22Rv1 (cell line): ENCODE results near the gene SECTM1.

Experiments used
- H3K27ac ChIP-seq: fragments of 450-650 bp; 2 replicates; pipeline ENCODE4 v1.5.1; 2017
- CTCF ChIP-seq: fragments of 450-650 bp; IDR thresholded peaks from 2 replicates; pipeline ENCODE4 v1.5.1; 2017; ENCODE audit warnings: mild to moderate bottlenecking
- ZFX ChIP-seq: fragments of 450-650 bp; IDR thresholded peaks from 2 replicates; pipeline ENCODE4 v1.6.1; 2017; ENCODE audit warnings: antibody characterized with exemption, borderline replicate concordance

SECTM1 gene

DNA sequence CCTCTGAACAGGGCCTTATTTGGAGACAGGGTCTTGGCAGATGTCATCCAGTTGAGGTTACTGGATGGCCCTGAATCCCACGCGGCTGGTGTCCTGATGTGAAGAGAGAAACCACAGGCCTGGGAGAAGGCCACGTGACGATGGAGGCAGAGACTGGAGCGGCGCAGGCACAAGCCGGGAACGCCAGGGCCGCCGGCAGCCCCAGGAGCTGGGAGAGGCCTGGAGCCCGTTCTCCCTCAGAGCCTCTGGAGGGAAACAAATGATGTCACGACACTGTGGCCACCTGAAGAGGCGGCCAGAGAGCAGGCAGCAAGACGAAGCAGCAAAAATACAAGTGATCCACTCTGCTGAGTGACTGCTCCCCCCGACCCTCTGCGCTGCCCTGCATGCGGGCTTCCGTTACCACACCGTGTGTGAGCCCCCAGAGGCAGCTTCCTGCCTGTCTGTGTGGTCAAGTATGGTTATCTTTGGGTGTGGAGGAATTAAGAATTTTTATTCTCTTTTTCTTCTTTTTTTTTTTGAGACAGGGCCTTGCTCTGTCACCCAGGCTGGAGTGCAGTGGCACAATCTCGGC, 27.8 kb downstream of the SECTM1 start:
- no peak overlapping the region for H3K27ac ChIP-seq
- TF ChIP-seq CTCF, result no peak
- TF ChIP-seq ZFX, result no peak

- TF ChIP-seq CTCF (no peak), ZFX (no peak)
- no peak overlapping the region for H3K27ac ChIP-seq
Measured at GRCh38 chr17:82304826-82305726, 28.5 kb downstream of the SECTM1 start.

DNA sequence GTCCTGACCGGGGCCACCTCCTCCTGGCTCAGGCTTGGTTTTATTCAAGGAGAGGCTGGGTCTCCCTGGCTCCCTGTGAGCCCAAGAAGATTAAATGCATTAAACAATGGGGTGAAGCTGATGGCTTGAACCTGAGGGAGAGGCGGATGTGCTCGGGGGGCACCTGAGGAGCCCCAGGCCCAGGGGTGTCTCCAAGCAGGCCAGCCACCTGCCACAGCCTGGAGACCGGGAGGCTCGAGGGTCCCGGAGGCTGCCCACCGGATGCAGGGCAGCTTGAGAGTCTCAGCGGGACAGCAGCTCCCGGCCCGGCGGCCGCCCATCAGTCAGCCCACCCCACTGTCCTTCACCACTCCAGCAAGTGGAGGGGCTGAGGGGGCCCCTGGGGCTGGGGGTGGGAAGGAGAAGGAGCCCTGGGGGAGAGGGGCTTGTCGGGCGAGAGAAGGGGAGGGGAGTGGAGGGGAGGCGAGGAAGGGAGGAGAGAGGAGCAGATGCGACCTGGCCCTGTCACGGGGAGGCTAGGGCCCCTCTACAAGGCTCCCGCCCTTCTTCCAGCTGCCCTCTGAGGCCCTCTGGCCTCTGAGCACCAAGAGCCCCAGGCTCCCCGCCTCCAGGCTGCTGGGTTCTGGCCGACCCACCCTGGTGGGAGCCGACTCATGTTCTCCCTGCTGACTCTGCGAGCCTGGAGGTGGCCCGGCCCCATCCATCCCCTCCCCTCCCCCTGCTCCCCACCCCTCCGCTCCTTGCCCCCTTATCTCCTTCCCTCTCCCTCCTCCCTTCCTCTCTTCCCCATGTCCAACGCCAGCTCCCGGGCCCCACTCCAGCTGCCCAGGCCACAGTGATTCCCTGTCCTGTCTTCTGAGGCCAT, 29.4 kb downstream of the SECTM1 start:
- H3K27ac ChIP-seq, result no peak overlapping the region
- TF ChIP-seq CTCF (no peak), ZFX (no peak)

DNA sequence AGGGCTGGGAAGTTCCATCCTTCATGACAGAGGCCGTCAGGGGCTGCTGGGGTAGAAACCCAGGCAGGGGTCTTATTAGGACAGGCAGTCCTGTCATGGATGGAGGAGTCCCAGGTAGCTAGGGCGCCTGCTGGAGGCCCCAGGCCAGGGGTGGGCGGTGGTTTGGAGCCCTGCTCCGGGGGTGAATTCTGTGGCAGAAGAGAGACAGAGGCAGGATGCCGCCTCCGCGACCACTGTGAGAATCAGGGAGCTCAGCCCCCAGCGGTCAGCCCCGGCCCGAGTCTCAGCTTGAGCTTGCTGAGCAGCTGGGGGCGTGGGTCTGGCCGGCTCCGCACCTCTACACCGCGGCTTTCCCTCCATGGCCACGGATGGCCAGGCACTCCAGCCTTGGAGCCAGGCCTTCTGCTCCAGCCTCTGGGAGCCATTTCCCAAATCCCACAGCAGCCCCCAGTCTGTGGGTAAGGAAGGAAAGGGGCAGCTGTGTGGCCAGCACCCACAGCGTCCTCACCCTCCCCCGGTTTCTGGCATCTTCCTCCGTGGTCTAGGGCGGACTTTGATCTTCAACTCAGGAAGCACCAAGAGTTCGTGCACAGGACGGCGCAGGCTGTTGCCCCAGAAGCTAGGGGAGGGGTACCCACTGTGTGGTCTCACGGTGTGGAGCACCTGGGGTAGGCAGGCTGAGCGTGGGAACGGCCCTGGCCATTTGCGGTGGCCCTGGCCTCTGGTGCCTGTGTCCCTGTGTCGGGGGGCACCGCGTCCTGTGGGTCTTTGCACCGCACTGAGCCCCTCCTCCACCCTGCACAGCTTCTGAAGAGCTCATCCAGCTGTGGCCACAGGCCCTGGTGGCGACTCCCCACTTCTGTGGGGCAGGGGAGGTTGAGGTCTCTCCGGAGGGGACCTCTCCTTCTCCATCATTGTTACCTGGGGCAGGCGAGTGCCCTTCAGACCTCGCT, 30.3 kb downstream of the SECTM1 start:
- no peak for TF ChIP-seq ZFX
- no peak for TF ChIP-seq CTCF
- no peak overlapping the region for H3K27ac ChIP-seq

DNA sequence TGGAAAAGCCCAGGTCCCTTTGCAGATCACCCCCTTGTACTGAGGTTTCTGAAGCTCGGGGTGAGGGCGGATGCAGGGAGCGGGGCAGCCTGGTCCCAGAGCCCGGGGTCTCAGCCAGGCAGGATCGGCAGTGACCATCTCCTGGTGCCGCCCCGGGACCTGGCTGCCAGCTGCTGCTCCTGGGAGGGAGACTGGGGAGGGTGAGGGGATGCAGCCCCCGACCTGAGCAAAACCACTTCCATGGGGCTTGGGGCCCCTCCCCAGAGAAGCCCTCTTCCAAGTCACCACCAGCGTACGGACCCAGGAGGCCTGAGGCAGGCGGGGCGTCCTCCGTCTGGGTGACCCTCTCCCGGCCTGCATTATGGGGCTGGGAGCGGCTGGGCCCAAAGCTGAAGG, 31.0 kb downstream of the SECTM1 start:
- TF ChIP-seq ZFX (no peak), CTCF (no peak)
- no peak overlapping the region for H3K27ac ChIP-seq

DNA sequence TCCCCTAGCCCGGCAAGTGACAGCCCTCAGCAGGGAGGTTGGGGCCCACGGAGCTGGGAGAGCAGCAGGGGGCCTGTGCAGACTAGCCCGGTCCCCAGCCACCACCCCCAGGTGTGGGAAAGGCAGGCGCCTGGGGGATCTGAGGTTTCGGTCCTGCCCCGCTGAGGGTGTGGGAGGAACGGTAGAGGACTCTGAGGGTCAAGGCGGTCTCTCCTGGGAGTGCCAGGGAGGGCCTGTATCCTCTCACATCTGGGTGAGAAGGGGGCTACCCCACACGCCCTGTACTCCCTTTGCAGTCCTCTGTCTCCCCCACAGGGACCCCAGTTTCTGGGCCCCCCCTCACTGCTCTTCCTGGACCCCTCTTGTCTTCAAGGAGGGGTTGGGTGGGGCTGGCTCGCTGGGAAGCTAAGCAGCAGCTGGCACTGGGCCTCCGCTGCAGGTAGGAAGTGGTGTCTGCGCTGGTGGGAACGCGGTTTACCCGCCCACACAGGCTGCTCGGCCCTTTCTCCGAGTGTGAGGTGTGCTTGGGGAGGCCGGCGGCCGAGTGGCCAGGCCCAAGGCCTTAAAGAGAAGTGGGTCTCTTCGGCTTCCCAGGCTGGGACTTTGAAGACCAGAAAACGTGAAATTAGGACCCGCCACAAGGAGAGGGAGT, 31.5 kb downstream of the SECTM1 start:
- H3K27ac ChIP-seq, result no peak overlapping the region
- TF ChIP-seq ZFX, result no peak
- TF ChIP-seq CTCF, result no peak
